Hematopoietic multipotent progenitor cell treated with erythropoietin and hydrocortisone succinate and interleukin-3 and kit ligand, for 15 days (in vitro differentiated cells): Measurements from ENCODE around the gene TTC28.

Experiments used
- DNase-seq: peaks from one replicate; pipeline ENCODE4 v3.0.0-alpha.2; 2015; ENCODE audit warnings: low spot score

TTC28 gene

GRCh38 chr22:28440592-28441390 is 238.8 kb downstream of the TTC28 start:
- no peak for DNase-seq

GRCh38 chr22:28438183-28438768 is 241.4 kb downstream of the TTC28 start:
- DNase-seq, result no peak

GRCh38 chr22:28435982-28436381 is 243.7 kb downstream of the TTC28 start:
- DNase-seq, result no peak

- DNase-seq, result no peak
These were observed 244.4 kb downstream of the TTC28 start for GRCh38 chr22:28435140-28435768.

- DNase-seq, result no peak
These were observed 249.1 kb downstream of the TTC28 start for GRCh38 chr22:28430466-28431025.

GRCh38 chr22:28429711-28430110 is 249.9 kb downstream of the TTC28 start:
- DNase-seq, result no peak

GRCh38 chr22:28428271-28428670 is 251.4 kb downstream of the TTC28 start:
- DNase-seq, result no peak

GRCh38 chr22:28426346-28427132 is 253.1 kb downstream of the TTC28 start:
- DNase-seq, result no peak

GRCh38 chr22:28425211-28425610 is 254.4 kb downstream of the TTC28 start:
- DNase-seq, result no peak

- DNase-seq, result no peak
These were observed 255.1 kb downstream of the TTC28 start for GRCh38 chr22:28424427-28425080.

GRCh38 chr22:28419919-28420318 is 259.7 kb downstream of the TTC28 start:
- DNase-seq, result no peak

- DNase-seq, result no peak
These were observed 261.6 kb downstream of the TTC28 start for GRCh38 chr22:28418008-28418407.

- DNase-seq, result no peak
These were observed 262.2 kb downstream of the TTC28 start for GRCh38 chr22:28417431-28417830.

GRCh38 chr22:28414913-28415312 is 264.7 kb downstream of the TTC28 start:
- DNase-seq, result no peak

GRCh38 chr22:28413612-28414399 is 265.8 kb downstream of the TTC28 start:
- DNase-seq, result no peak

- DNase-seq, result no peak
These were observed 267.5 kb downstream of the TTC28 start for GRCh38 chr22:28412109-28412508.

GRCh38 chr22:28411125-28411524 is 268.5 kb downstream of the TTC28 start:
- no peak for DNase-seq

- no peak for DNase-seq
These were observed 269.4 kb downstream of the TTC28 start for GRCh38 chr22:28410050-28410816.

GRCh38 chr22:28408709-28409108 is 270.9 kb downstream of the TTC28 start:
- DNase-seq, result no peak

- no peak for DNase-seq
These were observed 272.0 kb downstream of the TTC28 start for GRCh38 chr22:28407645-28408044.
